K562 (cell line): ENCODE data around the gene CD151. TPM values are rescaled to one million over a fixed set of nuclear protein-coding genes. Genes with fewer than 3 reads are reported as not detected.
A peak's percentile ranks its signal among the peaks of the same experiment; 100 is the strongest.

Experiments
- ARID1B ChIP-seq: fragments of 450-650 bp; IDR thresholded peaks from 2 replicates; pipeline ENCODE4 v1.6.1; 2016; ENCODE audit warnings: antibody characterized with exemption, mild to moderate bottlenecking, inconsistent platforms
- CEBPB ChIP-seq: fragments of 450-650 bp; IDR thresholded peaks from 2 replicates; pipeline ENCODE4 v1.6.1; 2016; ENCODE audit warnings: missing genetic modification characterization, missing compliant biosample characterization
- COPS2 ChIP-seq: fragments of 450-650 bp; conservative IDR thresholded peaks from 2 replicates; pipeline ENCODE4 v1.6.1; 2016; ENCODE audit warnings: mild to moderate bottlenecking, moderate library complexity
- CXXC5 ChIP-seq: fragments of 250-450 bp; sonication (Bioruptor Pico); IDR thresholded peaks from 2 replicates; pipeline ENCODE4 v1.8.0; 2022; ENCODE audit warnings: inconsistent platforms, mild to moderate bottlenecking, moderate library complexity
- DNMT1 ChIP-seq: fragments of 450-650 bp; IDR thresholded peaks from 2 replicates; pipeline ENCODE4 v1.6.1; 2016; ENCODE audit warnings: antibody characterized with exemption, mild to moderate bottlenecking
- ERF ChIP-seq: fragments of 450-650 bp; formaldehyde crosslinking; IDR thresholded peaks from 2 replicates; pipeline ENCODE4 v1.4.0; 2020; ENCODE audit warnings: mild to moderate bottlenecking, mixed read lengths
- GTF2A2 ChIP-seq: IDR thresholded peaks from 2 replicates; pipeline ENCODE4 v1.6.1; 2016; ENCODE audit warnings: mild to moderate bottlenecking, missing genetic modification characterization, missing compliant biosample characterization
- HDAC8 ChIP-seq: fragments of 450-650 bp; IDR thresholded peaks from 2 replicates; pipeline ENCODE4 v1.6.1; 2016; ENCODE audit warnings: mild to moderate bottlenecking, missing genetic modification characterization, moderate library complexity, missing compliant biosample characterization
- HLTF ChIP-seq: fragments of 450-650 bp; IDR thresholded peaks from 2 replicates; pipeline ENCODE4 v1.6.1; 2016
- MEIS2 ChIP-seq: fragments of 450-650 bp; IDR thresholded peaks from 2 replicates; pipeline ENCODE4 v1.6.1; 2014; ENCODE audit warnings: mild to moderate bottlenecking; ENCODE audit not compliant: partially characterized antibody
- MTA3 ChIP-seq: fragments of 450-650 bp; formaldehyde crosslinking; IDR thresholded peaks from 2 replicates; pipeline ENCODE4 v1.6.1; 2017; ENCODE audit warnings: mild to moderate bottlenecking, borderline replicate concordance
- NFE2 ChIP-seq: IDR thresholded peaks from 2 replicates; pipeline ENCODE4 v1.6.1; 2014; ENCODE audit warnings: antibody characterized with exemption, low read depth
- NR3C1 ChIP-seq: sonication (generic); formaldehyde crosslinking; IDR thresholded peaks from 2 replicates; pipeline ENCODE4 v1.8.1; 2022; ENCODE audit warnings: missing genetic modification reagents
- POU5F1 ChIP-seq: fragments of 150-350 bp; IDR thresholded peaks from 2 replicates; pipeline ENCODE4 v1.6.1; 2014; ENCODE audit warnings: borderline replicate concordance, low read length, low read depth, mild to moderate bottlenecking; ENCODE audit not compliant: partially characterized antibody
- PPARD ChIP-seq: fragments of 250-450 bp; sonication (Bioruptor Pico); IDR thresholded peaks from 2 replicates; pipeline ENCODE4 v1.8.0; 2022; ENCODE audit warnings: inconsistent platforms, mild to moderate bottlenecking, moderate library complexity
- RAD21 ChIP-seq, 2 experiments: fragments of 250-450 bp in 1 of 2; fragments of 450-650 bp in 1 of 2; sonication (Bioruptor Pico) in 1 of 2; formaldehyde crosslinking in 1 of 2; IDR thresholded peaks in 1 of 2; conservative IDR thresholded peaks in 1 of 2; 2 replicates each; pipeline versions ENCODE4 v1.4.0 to v1.8.0; 2020 to 2022; ENCODE audit warnings: mild to moderate bottlenecking in 2 of 2, moderate library complexity in 1 of 2
- SMAD4 ChIP-seq: fragments of 250-450 bp; sonication (Bioruptor Pico); conservative IDR thresholded peaks from 2 replicates; pipeline ENCODE4 v1.8.0; 2021; ENCODE audit warnings: inconsistent platforms, mild to moderate bottlenecking, moderate library complexity
- SMC3 ChIP-seq: conservative IDR thresholded peaks from 2 replicates; pipeline ENCODE4 v1.6.1; 2011; ENCODE audit warnings: low read depth, low read length, improper control_type of control experiment; ENCODE audit not compliant: insufficient read depth
- STAT5B ChIP-seq: fragments of 250-450 bp; sonication (Bioruptor Pico); IDR thresholded peaks from 2 replicates; pipeline ENCODE4 v1.8.0; 2021; ENCODE audit warnings: mild to moderate bottlenecking, inconsistent platforms
- TOE1 ChIP-seq, 2 experiments: fragments of 450-650 bp in 1 of 2; sonication (generic) in 1 of 2; formaldehyde crosslinking in 1 of 2; IDR thresholded peaks; 2 replicates each; pipeline versions ENCODE4 v1.7.1 to v1.8.0; 2016 to 2022; ENCODE audit warnings: borderline replicate concordance in 2 of 2, mild to moderate bottlenecking in 2 of 2, antibody characterized with exemption in 1 of 2, inconsistent platforms in 1 of 2, low read depth in 1 of 2, missing genetic modification reagents in 1 of 2, moderate library complexity in 1 of 2
- TRIM24 ChIP-seq, 2 experiments: fragments of 450-650 bp; IDR thresholded peaks; 2 replicates each; pipeline ENCODE4 v1.6.1; 2016
- U2AF1 ChIP-seq: fragments of 200-400 bp; formaldehyde crosslinking; optimal IDR thresholded peaks from 2 replicates; pipeline ENCODE3; 2017; ENCODE audit warnings: mild to moderate bottlenecking, low read depth, low read length, moderate library complexity
- ZFPM2 ChIP-seq: fragments of 250-450 bp; sonication (Bioruptor Pico); IDR thresholded peaks from 2 replicates; pipeline ENCODE4 v1.5.1; 2022; ENCODE audit warnings: mild to moderate bottlenecking
- ZNF165 ChIP-seq: fragments of 250-450 bp; sonication (Bioruptor Pico); IDR thresholded peaks from 2 replicates; pipeline ENCODE4 v1.4.0; 2020; ENCODE audit warnings: borderline replicate concordance
- ZNF311 ChIP-seq: fragments of 250-450 bp; sonication (Bioruptor Pico); IDR thresholded peaks from 2 replicates; pipeline ENCODE4 v1.4.0; 2020; ENCODE audit warnings: mild to moderate bottlenecking, moderate library complexity
- polyA plus RNA-seq, 8 experiments: library from polyadenylated mRNA; depleted of rRNA in 4 of 8; stranded (reverse) in 5 of 8; unstranded in 3 of 8; fragments of >200 nt; fragmentation: Nextera tagmentation in 2 of 8; fragmentation: Illumina TruSeq in 1 of 8; extraction: Ambion mirVana in 2 of 8; extraction: Trizol in 1 of 8; gene quantifications; 2 replicates each; pipeline versions ENCODE4 v1.2.1 to v1.2.3, GENCODE V29; 2011 to 2014; ENCODE audit warnings: inconsistent platforms in 1 of 8, missing spikeins in 1 of 8
- total RNA-seq, 7 experiments: library from RNA; depleted of rRNA in 6 of 7; stranded (reverse); fragments of >200 nt in 6 of 7; fragmentation: Illumina TruSeq in 2 of 7; extraction: Trizol in 2 of 7; gene quantifications; 2 replicates each; pipeline versions ENCODE4 v1.2.1 to v1.2.3, GENCODE V29; 2011 to 2021; ENCODE audit warnings: low replicate concordance in 1 of 7
- TF ChIP-seq, protein P1 (sequence below): fragments of 250-450 bp; sonication (Bioruptor Pico); IDR thresholded peaks from 2 replicates; pipeline ENCODE4 v1.5.0; 2020; ENCODE audit warnings: mild to moderate bottlenecking, borderline replicate concordance
- TF ChIP-seq, protein P2 (sequence below): fragments of 450-650 bp; IDR thresholded peaks from 2 replicates; pipeline ENCODE4 v1.6.1; 2016; ENCODE audit warnings: antibody characterized with exemption

Gene CD151
- total and polyA plus RNA-seq, 9 of the 15 experiments (the other 6 are each of a cell fraction or from before 2014, with no cell fraction given) = 2.3 to 187 (median 140) TPM

GRCh38 chr11:875769-876301, 43.1 kb downstream of the CD151 start (continued):
- TF ChIP-seq TRIM24 (IDR thresholded peaks at IDR 0.05) = peak; percentile 85 to 89
- no peak for TF ChIP-seq MTA3
- no peak for TF ChIP-seq ZFPM2
- TF ChIP-seq, protein P1, sequence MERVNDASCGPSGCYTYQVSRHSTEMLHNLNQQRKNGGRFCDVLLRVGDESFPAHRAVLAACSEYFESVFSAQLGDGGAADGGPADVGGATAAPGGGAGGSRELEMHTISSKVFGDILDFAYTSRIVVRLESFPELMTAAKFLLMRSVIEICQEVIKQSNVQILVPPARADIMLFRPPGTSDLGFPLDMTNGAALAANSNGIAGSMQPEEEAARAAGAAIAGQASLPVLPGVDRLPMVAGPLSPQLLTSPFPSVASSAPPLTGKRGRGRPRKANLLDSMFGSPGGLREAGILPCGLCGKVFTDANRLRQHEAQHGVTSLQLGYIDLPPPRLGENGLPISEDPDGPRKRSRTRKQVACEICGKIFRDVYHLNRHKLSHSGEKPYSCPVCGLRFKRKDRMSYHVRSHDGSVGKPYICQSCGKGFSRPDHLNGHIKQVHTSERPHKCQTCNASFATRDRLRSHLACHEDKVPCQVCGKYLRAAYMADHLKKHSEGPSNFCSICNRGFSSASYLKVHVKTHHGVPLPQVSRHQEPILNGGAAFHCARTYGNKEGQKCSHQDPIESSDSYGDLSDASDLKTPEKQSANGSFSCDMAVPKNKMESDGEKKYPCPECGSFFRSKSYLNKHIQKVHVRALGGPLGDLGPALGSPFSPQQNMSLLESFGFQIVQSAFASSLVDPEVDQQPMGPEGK (CRISPR knock-in tag) = no peak
- peak; percentile 86 for TF ChIP-seq CXXC5
- peak; percentile 97 for TF ChIP-seq ARID1B
- peak; percentile 39 for TF ChIP-seq MEIS2
- peak in 1 of 2 experiments; percentile 12; a peak in 1 of 4 replicates for TF ChIP-seq RAD21 (CRISPR knock-in tag; conservative IDR thresholded peaks at IDR 0.05 in 1 of 2, IDR thresholded peaks at IDR 0.05 in 1 of 2)
- TF ChIP-seq TOE1 (IDR thresholded peaks at IDR 0.05; ENCODE audit: borderline replicate concordance) = peak; percentile 72
- no peak for TF ChIP-seq TOE1 (CRISPR knock-in tag; IDR thresholded peaks at IDR 0.05; ENCODE audit: borderline replicate concordance, low read depth)
- TF ChIP-seq HLTF = no peak
- TF ChIP-seq PPARD (CRISPR knock-in tag) = no peak
- TF ChIP-seq POU5F1 = no peak
- no peak for TF ChIP-seq ERF (CRISPR knock-in tag)
- TF ChIP-seq NR3C1 (CRISPR knock-in tag) = no peak
- TF ChIP-seq DNMT1 = no peak
- no peak for TF ChIP-seq HDAC8 (tag)
- no peak for TF ChIP-seq COPS2
- TF ChIP-seq NFE2 = no peak; the same call in 1 of the 2 replicates
- no peak for TF ChIP-seq ZNF311 (CRISPR knock-in tag)
- no peak for TF ChIP-seq GTF2A2 (tag)
- TF ChIP-seq SMAD4 (CRISPR knock-in tag) = peak; percentile 100
- TF ChIP-seq STAT5B (CRISPR knock-in tag) = no peak
- TF ChIP-seq, protein P2, sequence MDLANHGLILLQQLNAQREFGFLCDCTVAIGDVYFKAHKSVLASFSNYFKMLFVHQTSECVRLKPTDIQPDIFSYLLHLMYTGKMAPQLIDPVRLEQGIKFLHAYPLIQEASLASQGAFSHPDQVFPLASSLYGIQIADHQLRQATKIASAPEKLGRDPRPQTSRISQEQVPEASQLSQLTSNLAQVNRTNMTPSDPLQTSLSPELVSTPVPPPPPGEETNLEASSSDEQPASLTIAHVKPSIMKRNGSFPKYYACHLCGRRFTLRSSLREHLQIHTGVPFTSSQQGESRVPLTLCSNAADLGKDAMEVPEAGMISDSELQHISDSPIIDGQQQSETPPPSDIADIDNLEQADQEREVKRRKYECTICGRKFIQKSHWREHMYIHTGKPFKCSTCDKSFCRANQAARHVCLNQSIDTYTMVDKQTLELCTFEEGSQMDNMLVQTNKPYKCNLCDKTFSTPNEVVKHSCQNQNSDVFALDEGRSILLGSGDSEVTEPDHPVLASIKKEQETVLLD = no peak
- peak; percentile 78 for TF ChIP-seq CEBPB (tag)
- no peak for TF ChIP-seq U2AF1
- no peak for TF ChIP-seq ZNF165 (CRISPR knock-in tag)
- TF ChIP-seq SMC3 = no peak
